Measurements from ENCODE around the gene FOXI3. TPM values are rescaled to one million over a fixed set of nuclear protein-coding genes. Genes with fewer than 3 reads are reported as not detected.

FOXI3 gene
- not detected for polyA plus RNA-seq

- WGBS, 3 donors, result 0 to 3% (median 1%) methylated on average over 16 to 48 of the region's 48 CpGs
- H3K27ac ChIP-seq (ENCODE audit: low read depth, low read length), result no peak within 1 kb of the TSS
These were observed at the start of gene FOXI3 for GRCh38 chr2:88452565-88452905. FOXI3 (minus strand) TSS chr2:88452693; CDS start chr2:88452535, 158 bp downstream.

DNA sequence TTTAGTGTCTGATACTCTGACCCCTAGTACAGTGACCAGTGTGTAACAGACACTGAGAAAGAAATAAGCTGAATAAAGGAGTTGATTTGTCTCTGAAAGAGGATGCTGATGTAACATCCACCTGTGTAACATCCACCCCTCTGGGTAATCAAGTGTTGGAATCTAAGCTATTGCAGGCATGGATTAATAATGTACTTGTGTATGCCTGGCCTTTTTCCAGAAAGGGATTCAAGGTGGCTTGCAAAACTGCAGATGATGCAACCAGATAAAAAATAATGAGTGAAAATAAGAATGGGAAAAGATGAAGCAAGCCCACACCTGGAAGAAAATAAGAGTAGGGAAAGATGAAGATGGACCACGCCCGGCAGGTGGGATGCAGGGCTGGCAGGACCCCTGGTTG lies 48.2 kb upstream of the FOXI3 start:
- H3K27ac ChIP-seq (ENCODE audit: low read depth, low read length), result no peak overlapping the region
- WGBS, 3 donors, result 83 to 91% (median 89%) methylated on average over 2 of the region's 2 CpGs

DNA sequence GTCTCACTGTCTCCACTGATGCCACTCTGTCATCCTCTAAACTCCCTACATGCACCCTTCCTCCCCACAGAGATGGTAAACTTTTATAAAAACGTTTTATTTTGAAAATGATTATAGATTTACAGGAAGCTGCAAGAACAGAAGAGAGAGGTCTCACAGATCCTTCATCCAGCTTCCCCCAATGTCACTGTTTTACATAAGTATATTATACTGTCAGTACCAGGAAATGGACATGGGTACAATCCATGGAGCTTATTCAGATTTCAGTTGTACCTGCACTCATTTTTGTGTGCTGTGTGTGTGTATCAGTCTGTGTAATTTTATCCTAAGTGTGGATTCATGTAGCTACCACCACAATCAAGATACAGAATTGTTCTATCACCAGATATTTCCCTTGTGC lies 46.7 kb upstream of the FOXI3 start:
- no peak overlapping the region for H3K27ac ChIP-seq (ENCODE audit: low read depth, low read length)
- WGBS, 3 donors, result 3 to 47% (median 36%) methylated on average over 1 of the region's 1 CpG

- no peak overlapping the region for H3K27ac ChIP-seq (ENCODE audit: low read depth, low read length)
- 38 to 60% (median 43%) methylated on average over 4 of the region's 4 CpGs for WGBS, 3 donors
These were observed 41.0 kb upstream of the FOXI3 start for GRCh38 chr2:88493481-88493880.

DNA sequence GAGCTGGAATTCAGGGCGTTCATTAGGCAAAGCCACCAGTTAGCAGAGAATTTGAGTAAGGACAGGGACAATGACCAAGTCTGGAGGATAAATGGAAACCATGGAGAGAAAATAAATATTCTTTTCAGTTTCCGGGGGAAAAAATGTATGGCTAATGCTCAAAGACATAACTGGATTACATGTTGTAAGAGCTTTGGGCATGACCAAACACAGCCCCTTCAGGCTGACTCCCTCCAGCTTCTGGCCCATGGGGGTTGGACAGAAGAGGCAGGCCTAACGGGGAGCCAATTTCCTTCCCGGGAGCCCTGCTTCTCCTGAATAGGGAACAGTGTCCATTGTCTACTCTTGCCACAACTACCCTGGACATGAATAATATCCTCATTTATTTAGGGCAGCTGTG lies 39.5 kb upstream of the FOXI3 start:
- 68 to 79% (median 73%) methylated on average over 4 of the region's 4 CpGs for WGBS, 3 donors

GRCh38 chr2:88489181-88489580 lies 36.7 kb upstream of the FOXI3 start:
- no peak overlapping the region for H3K27ac ChIP-seq (ENCODE audit: low read depth, low read length)
- WGBS, 3 donors, result 61 to 79% (median 76%) methylated on average over 2 of the region's 2 CpGs

More for the DNA sequence above, 39.5 kb upstream of the FOXI3 start:
- H3K27ac ChIP-seq (ENCODE audit: low read depth, low read length), result no peak overlapping the region

- H3K27ac ChIP-seq (ENCODE audit: low read depth, low read length), result no peak overlapping the region
- 33 to 80% (median 72%) methylated on average over 3 of the region's 3 CpGs for WGBS, 3 donors
These were observed 30.7 kb upstream of the FOXI3 start for GRCh38 chr2:88483200-88483599.

GRCh38 chr2:88481691-88482336 lies 29.3 kb upstream of the FOXI3 start:
- 37 to 64% (median 38%) methylated on average over 8 of the region's 8 CpGs for WGBS, 3 donors
- H3K27ac ChIP-seq (ENCODE audit: low read depth, low read length), result no peak overlapping the region

GRCh38 chr2:88472811-88473210 lies 20.3 kb upstream of the FOXI3 start:
- H3K27ac ChIP-seq (ENCODE audit: low read depth, low read length), result no peak overlapping the region
- WGBS, 3 donors, result 96 to 99% (median 98%) methylated on average over 7 of the region's 7 CpGs

DNA sequence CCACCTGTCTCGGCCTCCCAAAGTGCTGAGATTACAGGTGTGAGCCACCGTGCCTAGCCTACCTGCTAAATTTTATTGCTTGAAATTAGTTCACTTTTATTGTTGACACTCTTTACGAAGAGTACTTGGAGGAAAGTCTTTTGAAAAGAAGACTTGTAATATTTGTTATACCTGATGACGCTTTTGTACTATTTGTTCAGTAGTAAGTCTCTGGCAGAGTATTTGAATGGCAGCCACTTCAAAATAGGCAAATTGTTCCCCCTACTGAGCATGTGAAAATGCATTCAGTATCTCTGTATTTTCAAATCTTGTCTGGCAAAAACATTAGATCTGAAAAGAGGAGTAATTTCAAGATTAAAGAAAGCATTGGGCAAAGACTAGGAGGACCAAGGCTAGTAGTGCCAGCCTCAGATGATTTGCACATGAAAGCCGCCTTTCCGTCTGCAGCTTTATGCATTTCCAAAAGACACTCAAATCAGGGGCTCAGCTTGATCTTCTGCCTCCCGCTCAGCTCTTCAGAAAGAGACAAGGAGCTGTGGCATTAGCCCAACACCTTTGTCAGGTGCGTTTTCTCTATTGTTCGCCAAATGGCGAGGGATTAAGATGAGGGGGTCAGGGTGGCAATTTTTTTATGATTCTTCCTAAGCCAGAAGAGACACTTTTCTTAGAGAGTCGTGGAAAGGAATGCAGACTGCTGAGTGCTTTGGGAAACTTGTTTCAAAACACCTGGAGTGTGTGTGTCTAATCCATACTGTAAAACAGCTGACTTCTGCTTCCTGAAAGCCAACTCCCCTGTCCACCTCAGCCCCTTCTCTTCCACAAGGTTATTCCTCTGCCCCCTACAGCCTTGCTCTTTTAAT lies 18.8 kb upstream of the FOXI3 start:
- 45 to 59% (median 48%) methylated on average over 11 of the region's 11 CpGs for WGBS, 3 donors
- no peak overlapping the region for H3K27ac ChIP-seq (ENCODE audit: low read depth, low read length)

- 76 to 87% (median 79%) methylated on average over 4 of the region's 4 CpGs for WGBS, 3 donors
- H3K27ac ChIP-seq (ENCODE audit: low read depth, low read length), result no peak overlapping the region
These were observed 17.0 kb upstream of the FOXI3 start for GRCh38 chr2:88469202-88470114.

DNA sequence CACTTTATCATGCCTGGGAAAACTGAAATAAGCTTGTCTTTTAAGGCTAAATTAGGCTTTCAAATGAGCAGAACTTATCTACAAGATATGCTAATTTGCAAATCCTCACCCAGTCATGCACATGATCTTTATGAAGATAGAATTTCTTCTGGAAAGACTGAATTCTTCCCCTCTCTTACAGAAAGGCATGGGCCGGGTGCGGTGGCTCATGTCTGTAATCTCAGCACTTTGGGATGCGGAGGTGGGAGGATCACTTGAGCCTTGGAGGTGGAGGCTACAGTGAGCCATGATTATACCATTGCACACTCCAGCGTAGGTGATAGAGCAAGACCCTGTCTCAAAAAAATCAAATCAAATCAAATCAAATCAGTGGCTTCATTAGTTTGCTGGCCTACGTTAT lies 11.7 kb upstream of the FOXI3 start:
- WGBS, 3 donors, result 85 to 89% (median 87%) methylated on average over 5 of the region's 5 CpGs
- H3K27ac ChIP-seq (ENCODE audit: low read depth, low read length), result no peak overlapping the region

GRCh38 chr2:88458633-88459032 lies 6.1 kb upstream of the FOXI3 start:
- WGBS, 3 donors, result 32 to 50% (median 37%) methylated on average over 1 of the region's 1 CpG
- H3K27ac ChIP-seq (ENCODE audit: low read depth, low read length), result no peak overlapping the region

DNA sequence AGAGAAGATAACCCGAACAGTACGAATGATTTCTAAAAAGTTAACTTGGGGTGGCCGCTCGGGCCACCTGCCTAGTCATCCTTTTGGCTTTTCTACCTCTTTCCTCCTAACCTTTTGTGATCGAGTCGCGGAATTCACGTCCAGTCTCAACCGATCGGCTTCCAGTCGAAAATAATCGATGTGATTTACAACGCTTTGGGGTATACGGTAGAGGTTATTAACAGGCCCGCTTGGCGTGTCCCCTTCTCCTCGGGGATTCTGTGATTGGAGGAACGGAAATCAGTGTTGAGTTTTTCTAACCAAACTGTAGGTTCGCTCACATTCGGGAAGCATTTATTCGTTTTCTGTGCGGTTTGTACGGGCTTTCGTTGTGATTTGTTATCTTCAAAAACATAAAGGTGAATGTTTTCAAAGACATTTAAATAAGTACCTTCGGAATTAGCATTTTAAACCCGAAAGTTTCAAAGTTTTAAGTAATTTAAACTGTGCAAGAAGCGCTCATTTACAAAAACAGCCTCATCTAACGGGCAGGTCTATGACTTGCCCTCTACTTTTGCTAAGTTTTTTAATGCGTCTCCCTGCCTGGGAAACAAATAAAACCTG lies 588 bp upstream of the FOXI3 start:
- no peak overlapping the region for H3K27ac ChIP-seq (ENCODE audit: low read depth, low read length)
- 7 to 8% (median 8%) methylated on average over 29 of the region's 29 CpGs for WGBS, 3 donors

- no peak overlapping the region for H3K27ac ChIP-seq (ENCODE audit: low read depth, low read length)
- WGBS, 3 donors, result 0 to 3% (median 2%) methylated on average over 64 to 102 of the region's 108 CpGs
These were observed 505 bp downstream of the FOXI3 start for GRCh38 chr2:88451811-88452564.

DNA sequence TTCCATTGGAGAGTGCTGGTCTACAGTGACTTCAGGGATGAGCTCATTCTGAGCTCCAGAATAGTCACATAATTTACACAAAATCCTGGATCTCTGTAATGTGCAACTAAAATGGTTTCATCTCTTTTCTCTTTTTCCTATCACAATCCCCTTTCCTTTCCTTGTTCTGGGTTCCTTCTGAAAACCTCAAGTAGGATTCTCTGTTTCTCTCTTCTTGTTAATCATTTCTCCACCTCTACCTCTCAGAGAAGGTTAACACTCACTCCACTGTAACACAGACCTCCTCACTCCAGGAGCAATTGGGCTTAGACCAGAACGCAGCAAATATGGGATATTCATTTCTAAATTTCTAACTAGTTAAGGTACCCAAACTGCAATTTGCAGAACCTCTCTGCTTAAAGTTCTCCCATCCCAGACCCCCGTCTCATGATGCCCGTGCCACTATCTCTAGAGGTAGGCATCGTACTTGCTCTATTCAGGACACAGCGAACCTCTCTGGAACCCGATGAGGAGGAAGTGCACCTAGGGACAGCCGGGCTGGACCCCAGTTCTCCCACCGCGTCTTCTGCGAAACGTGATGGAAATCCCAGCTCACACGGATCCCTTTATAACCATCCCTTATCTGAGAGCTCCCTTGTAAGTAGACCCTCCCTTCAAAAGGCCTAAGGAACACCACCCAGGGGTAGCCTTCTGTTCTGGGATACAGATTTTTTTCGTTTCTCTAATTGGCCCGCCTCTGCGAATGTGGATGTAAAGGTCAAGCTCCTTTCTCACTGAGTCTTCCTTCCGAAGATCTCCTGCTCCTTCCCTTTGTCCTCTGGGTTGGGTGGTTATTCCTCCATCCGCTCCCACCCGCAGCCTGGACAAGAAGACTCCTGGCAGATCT lies 1.3 kb downstream of the FOXI3 start:
- 12 to 13% (median 12%) methylated on average over 18 of the region's 18 CpGs for WGBS, 3 donors
- H3K27ac ChIP-seq (ENCODE audit: low read depth, low read length), result no peak overlapping the region

DNA sequence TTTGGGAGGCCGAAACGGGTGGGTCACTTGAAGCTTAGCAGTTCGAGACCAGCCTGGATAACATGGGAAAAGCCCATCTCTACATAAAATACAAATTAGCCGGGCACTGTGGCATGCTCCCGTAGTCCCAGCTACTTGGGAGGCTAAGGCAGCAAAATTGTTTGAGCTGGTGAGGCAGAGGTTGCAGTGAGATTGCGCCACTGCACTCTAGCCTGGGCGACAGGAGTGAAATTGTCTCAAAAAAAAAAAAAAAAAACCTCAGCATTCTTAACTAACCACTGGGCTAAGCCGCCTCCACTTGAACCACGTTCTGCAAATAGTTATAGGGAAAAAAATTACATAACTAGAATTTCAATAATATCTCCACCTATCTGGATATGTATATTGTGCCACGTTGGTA lies 2.3 kb downstream of the FOXI3 start:
- H3K27ac ChIP-seq (ENCODE audit: low read depth, low read length), result no peak overlapping the region
- 81 to 84% (median 83%) methylated on average over 10 of the region's 10 CpGs for WGBS, 3 donors
